ENCODE measurements around the gene STIMATE.

The STIMATE gene

DNA sequence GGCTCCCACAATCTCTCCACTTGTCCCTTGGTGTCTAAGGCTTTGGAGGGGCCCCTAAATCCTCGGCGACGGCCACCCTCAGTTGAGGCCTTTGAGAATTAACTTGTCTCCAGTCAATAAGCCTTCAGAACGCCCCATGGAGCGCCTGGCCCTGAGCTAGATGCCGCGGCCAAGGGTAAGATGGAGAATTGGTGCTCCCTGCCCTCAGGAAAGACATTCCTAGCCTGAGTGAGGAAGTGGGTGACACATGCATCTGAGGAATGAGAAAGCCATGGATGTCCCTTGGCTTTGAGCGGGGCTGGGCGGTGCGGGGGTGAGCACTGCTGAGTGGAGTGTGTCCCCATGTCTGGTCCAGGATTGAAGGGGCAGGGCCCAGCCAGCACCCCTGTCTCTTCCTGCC, 80.1 kb downstream of the STIMATE start:
- DNase-seq (ENCODE audit: low read depth in 3 of 3), result no peak

GRCh38 chr3:52816654-52817053, 80.7 kb downstream of the STIMATE start:
- no peak for DNase-seq (ENCODE audit: low read depth in 3 of 3)

DNA sequence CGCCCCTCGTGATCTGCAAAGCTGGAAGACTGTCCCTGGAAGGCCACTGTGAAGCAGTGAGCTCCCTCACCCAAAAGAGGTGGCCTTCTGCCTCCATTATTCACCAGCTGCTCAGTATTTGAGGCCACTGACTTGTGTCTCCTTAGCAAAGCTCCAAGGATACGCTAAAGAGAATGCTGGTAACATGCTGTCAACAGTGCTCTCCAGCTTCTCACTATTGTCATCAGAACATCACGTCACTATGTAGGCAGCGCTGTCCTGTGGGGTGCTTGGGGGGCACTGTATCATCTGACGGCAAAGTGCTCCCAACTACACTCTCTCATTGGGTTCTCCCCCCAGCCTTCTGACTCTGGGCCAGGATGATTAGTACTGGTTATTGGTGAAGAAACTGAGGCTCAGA, 81.1 kb downstream of the STIMATE start:
- no peak for DNase-seq (ENCODE audit: low read depth in 3 of 3)

- DNase-seq (ENCODE audit: low read depth in 3 of 3), result no peak
Measured at GRCh38 chr3:52813810-52814209, 83.5 kb downstream of the STIMATE start.

DNA sequence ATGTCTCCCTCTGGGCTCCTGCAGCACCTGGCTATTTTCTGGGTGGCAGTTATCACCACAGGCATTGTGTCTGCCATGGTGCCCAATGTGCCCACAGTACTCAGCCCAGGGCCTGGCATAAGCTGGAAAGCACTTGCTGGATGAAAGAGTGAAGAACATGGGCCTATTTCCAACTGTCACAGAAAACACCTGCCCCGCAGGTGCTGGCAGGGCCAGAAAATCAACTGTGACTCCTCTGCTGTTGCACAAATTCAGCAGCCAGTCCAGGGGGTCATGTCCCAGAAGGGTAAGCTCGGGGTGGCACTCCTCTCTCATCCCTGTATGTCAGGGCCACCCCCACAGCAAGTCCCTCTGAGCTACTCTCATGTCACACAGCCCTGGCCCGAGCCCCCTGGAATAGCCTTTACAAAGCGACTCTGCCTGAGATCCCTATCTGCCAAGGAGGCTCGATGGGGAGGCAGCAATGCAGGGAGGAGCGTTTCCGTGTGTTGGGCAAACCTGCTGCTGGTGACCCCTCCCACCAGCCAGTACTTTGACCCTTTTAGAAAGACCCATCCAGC, 85.8 kb downstream of the STIMATE start:
- no peak for DNase-seq (ENCODE audit: low read depth in 3 of 3)

DNA sequence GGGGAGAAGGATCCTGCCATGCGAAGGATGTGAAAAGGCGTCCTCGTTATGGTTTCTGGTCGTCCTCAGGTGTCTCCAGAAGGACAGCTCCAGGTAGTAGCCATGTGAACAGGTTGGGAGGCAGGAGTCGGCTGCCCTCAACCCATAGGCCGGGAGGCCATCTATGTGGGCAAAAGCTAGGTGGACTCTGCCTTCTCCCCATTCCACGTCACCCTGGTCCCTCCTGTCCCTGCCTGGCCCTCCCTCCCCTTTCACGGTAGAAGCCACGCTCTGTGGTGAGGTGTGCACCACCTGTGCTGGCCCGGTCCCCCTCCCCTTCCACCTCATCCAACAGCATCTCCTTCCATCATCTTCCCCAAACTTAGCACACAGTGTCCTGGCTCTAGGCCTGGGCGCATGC, 86.4 kb downstream of the STIMATE start:
- DNase-seq (ENCODE audit: low read depth in 3 of 3), result no peak

GRCh38 chr3:52809662-52810377, 87.5 kb downstream of the STIMATE start:
- DNase-seq (ENCODE audit: low read depth in 3 of 3), result no peak

GRCh38 chr3:52809149-52809548, 88.2 kb downstream of the STIMATE start:
- DNase-seq (ENCODE audit: low read depth in 3 of 3), result no peak

GRCh38 chr3:52805270-52806039, 91.9 kb downstream of the STIMATE start:
- no peak for DNase-seq (ENCODE audit: low read depth in 3 of 3)

DNA sequence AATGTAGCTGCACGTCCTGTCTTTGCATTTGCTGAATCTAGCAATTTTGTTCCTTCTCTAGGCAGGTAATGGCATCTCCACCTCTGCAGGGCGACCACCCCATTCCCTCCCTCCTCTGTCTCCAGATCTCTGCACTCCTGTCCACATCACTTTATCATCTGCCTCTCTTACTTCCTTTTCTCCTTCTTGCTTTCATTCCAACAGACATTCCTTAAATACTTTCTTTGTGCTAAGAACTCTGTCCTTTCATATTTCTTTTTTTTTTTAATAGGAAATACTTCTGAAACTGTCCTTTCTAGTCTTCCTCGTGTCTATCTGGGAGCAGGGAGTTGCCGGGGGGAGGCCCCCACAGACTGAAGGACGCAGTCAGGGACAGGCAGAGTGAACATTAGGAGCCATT, 95.5 kb downstream of the STIMATE start:
- DNase-seq (ENCODE audit: low read depth in 3 of 3), result no peak

DNA sequence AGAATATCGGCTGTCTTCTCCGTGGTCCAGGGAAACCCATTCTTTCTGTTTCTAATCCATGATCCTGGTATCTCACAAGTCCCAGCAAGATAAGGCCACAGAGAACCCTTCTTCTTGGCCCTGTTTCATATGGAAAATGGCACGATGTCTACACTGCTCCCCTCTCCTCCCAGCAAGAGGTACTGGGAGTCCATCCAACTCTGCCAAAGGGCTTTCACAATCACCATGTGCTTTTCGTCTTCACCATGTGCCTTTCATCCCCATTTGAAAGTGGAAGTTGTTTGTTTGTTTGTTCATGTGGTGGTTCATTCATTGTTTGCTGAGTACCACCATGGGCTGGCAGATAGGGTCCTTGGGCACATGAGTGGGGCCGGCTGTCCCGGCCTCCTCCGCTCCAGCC, 97.3 kb downstream of the STIMATE start:
- DNase-seq (ENCODE audit: low read depth in 3 of 3), result no peak

- DNase-seq (ENCODE audit: low read depth in 3 of 3), result peak in 1 of 3 experiments; percentile 9
Measured at GRCh38 chr3:52798978-52799476, 98.3 kb downstream of the STIMATE start.

GRCh38 chr3:52798376-52798977, 98.9 kb downstream of the STIMATE start:
- DNase-seq (ENCODE audit: low read depth in 3 of 3), result no peak

DNA sequence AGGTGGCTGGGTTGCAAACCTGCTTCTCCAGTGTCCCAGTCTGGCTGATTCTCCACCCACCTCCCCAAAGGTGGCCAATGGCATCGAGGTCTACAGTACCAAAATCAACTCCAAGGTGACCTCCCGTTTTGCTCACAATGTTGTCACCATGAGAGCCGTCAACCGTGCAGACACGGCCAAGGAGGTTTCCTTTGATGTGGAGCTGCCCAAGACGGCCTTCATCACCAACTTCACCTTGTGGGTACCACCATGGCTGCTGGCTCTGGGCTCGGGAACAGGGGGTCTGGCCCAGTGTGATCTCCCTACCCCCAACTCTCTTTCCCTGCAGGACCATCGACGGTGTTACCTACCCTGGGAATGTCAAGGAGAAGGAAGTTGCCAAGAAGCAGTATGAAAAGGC, 100.9 kb downstream of the STIMATE start:
- DNase-seq (ENCODE audit: low read depth in 3 of 3), result no peak

DNA sequence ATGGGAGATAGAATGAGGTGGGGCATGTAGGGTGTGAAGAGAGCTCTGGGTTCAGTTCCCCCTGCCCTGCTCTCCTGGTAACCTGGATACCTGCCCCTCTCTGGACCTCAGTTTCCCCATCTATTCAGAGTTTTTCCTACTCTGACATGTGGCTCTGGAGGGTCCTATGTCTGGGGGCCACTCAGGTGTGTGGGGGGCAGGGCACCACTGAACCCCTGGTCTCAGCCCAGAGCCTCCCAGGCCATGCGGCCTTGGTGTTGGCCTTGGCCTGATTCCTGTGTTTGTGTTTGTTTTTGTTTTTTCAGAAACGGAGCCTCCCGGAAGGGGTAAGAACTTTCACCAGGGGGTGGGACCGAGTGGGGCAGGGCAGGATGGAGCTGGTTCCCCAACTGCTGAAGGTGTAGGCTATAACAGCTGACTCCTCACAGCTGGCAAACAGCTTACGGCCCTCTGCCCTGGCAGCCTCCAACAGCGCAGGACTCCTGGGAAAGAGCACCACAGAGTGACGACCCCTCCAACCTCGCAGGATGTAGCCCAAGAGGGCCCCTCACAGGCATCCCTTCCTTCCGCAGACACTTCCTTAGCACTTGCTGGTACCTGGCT, 101.9 kb downstream of the STIMATE start:
- no peak for DNase-seq (ENCODE audit: low read depth in 3 of 3)

DNA sequence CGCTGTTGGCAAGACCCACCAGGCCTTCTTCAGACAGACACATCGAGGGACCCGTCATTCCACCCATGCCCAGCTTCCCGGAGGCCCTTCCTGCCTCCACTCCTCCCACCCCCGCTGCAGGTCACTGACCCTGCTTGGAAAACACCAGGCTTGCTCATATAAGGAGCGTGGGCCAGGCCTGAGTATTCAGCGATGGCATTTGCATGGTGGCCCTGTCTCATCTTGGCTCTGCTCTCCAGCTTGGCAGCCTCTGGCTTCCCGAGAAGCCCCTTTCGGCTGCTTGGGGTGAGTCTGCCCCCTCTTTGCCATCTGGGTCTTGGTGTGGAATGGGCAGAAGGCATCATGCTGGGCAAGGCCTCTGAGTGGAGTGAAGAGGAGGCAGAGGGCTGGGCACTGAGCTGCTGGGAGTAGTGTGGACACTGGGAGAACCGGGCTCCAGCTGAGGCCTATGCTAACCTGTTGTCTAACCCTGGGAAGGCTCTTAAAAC, 102.7 kb downstream of the STIMATE start, which contains the start of gene ITIH3:
TSS of gene ITIH3 (plus strand) at position 185 of the 488 bp plus-strand sequence. CDS start at position 193, 8 bp downstream.
- DNase-seq (ENCODE audit: low read depth in 3 of 3), result no peak

- DNase-seq (ENCODE audit: low read depth in 3 of 3), result no peak
Measured at GRCh38 chr3:52793702-52794611, 103.4 kb downstream of the STIMATE start.

DNA sequence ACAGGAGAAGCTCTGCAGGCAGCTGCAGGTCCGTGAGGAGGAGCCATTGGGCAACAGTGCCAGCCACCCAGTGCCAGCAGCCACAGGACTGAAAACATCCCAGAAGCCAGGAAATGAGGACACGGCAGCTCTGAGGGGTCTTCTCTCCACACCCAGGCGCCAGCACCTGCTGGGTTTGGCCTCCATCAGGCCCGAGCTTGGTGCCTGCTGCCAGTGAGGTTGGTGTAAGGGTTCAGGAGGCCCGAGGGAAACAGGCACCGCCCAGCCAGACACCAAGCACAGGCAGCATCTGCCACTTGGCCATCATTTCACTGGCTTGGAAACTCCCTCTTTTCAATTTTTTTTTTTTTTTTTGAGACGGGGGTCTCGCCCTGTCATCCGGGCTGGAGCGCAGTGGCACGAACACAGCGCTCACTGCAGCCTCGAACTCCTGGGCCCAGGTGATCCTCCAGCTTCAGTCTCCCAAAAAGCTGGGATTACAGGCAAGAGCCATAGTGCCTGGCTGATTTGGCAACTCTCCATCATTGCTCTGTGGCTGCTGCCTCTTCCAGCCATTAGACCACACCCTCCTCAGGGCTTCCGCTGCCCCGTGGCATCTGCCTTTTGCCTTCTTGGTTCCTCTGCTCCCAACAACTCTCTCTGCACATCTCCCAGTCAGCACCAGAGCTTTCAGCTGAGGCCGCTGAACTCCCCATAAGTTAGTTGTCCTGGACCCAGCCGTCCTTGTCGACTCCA, 104.2 kb downstream of the STIMATE start:
- DNase-seq (ENCODE audit: low read depth in 3 of 3), result no peak

DNA sequence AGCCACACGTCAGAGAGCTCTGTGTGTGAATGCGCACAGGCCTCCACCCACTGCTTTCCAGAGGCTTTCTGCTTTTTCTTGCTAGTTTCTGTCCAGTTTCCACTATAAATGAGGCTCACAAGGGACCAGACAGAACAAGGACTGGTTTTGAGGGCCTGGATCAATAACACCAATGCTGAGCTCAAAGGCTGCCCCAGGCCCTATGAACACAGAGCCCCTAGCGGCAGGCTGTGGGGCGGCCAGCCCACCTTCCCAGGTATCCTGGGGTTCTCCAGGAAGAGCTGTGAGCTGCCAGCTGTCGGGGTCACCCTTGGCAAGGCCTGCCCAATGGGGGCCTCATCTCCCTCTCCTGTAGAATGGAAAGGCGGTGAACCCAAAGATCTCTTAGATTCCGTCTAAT, 104.9 kb downstream of the STIMATE start:
- DNase-seq (ENCODE audit: low read depth in 3 of 3), result no peak

- no peak for DNase-seq (ENCODE audit: low read depth in 3 of 3)
Measured at GRCh38 chr3:52791928-52792327, 105.4 kb downstream of the STIMATE start.

Data from stimulated activated CD4-positive, alpha-beta T cell treated with anti-CD3 and anti-CD28 coated beads, TNF-alpha, amount 100 ng/mL, for 24 hours (primary cell).